ENCODE data around the gene PDE4D. TPM values are rescaled to one million over a fixed set of nuclear protein-coding genes. Genes with fewer than 3 reads are reported as not detected.

The PDE4D gene
- total RNA-seq, 1 donor from 2014 or later: 11.8 TPM

DNA sequence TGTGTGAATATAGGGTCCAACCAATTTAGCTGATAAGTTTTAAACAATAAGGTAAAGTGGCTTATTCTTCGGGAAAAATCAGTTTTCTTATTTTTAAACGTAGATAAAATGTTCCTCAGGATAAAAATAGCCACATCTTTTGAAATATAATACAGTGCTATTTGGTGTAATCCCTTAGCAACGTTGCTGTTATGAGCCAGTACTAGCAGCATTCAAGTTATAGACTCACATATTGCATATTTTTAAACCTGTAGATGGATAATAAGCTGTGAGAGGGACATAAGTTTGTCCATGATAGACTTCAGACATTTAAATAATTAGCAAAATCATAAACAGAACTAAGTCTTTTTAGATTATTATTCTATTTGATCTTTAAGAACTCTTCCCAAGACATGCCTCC, 6.3 kb downstream of the PDE4D start:
- DNase-seq (ENCODE audit: low read depth, low spot score): no peak
- H3K36me3 Mint-ChIP-seq (ENCODE audit: low read depth): no peaks in the 10 kb centered on the region
- no peak for TF ChIP-seq CTCF (conservative IDR thresholded peaks at IDR 0.05)
- no peak overlapping the region for H3K27ac Mint-ChIP-seq (ENCODE audit: unreplicated experiment)
- peaks cover 73% of the 10 kb centered on the region for H3K27me3 Mint-ChIP-seq (ENCODE audit: low read depth)
- H3K9me3 Mint-ChIP-seq: no peaks in the 10 kb centered on the region
- H3K4me1 Mint-ChIP-seq: peaks cover 2% of the 10 kb centered on the region
- H3K4me3 Mint-ChIP-seq: no peak overlapping the region

GRCh38 chr5:59874675-59875074, 18.9 kb downstream of the PDE4D start:
- no peak for DNase-seq (ENCODE audit: low read depth, low spot score)
- no peaks in the 10 kb centered on the region for H3K9me3 Mint-ChIP-seq
- TF ChIP-seq CTCF (conservative IDR thresholded peaks at IDR 0.05): no peak
- no peaks in the 10 kb centered on the region for H3K36me3 Mint-ChIP-seq (ENCODE audit: low read depth)
- H3K27me3 Mint-ChIP-seq (ENCODE audit: low read depth): peaks cover 4% of the 10 kb centered on the region
- H3K27ac Mint-ChIP-seq (ENCODE audit: unreplicated experiment): no peak overlapping the region
- no peaks in the 10 kb centered on the region for H3K4me1 Mint-ChIP-seq
- H3K4me3 Mint-ChIP-seq: no peak overlapping the region

DNA sequence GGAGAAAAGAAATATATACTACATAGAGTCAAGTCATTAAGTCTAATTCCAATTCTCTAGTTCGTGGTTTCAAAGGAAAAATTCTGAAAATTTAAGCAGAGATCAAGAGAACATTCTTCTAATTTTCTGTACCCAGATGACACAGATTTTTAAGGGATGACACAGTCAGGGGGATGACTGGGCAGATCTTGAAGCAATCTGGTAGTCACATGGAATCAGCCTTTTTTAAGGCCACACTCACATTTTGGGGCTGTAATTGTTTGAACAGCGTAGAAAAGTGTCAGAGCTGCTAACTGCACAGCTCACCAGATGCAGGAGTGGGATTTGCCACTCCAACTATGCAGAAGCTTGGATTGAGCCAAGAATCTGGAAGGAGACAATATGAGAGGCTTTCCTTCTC, 20.4 kb downstream of the PDE4D start:
- TF ChIP-seq CTCF (conservative IDR thresholded peaks at IDR 0.05): no peak
- no peak overlapping the region for H3K4me3 Mint-ChIP-seq
- no peak overlapping the region for H3K27ac Mint-ChIP-seq (ENCODE audit: unreplicated experiment)
- no peaks in the 10 kb centered on the region for H3K9me3 Mint-ChIP-seq
- no peak for DNase-seq (ENCODE audit: low read depth, low spot score)
- peaks cover 4% of the 10 kb centered on the region for H3K27me3 Mint-ChIP-seq (ENCODE audit: low read depth)
- H3K4me1 Mint-ChIP-seq: no peaks in the 10 kb centered on the region
- no peaks in the 10 kb centered on the region for H3K36me3 Mint-ChIP-seq (ENCODE audit: low read depth)

DNA sequence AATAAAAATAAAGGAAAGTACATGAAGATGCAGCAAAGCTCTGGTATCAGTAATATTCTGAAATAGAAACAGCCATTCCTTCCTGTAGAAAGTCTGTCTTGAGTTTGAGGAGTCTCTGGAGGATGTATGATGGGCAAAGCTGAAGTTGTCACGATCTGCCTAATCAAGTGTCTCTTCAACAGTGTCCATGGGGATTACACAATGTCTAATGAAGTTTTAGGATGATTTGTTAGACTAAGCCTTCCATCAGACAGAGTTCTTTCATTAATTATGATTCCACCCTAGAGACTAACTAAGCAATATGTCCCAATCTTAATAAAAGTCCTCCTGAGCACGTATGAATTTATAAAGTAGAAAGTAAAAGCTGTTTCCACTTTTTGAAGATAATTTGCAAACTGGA, 26.9 kb downstream of the PDE4D start:
- peaks cover 2% of the 10 kb centered on the region for H3K27me3 Mint-ChIP-seq (ENCODE audit: low read depth)
- no peaks in the 10 kb centered on the region for H3K9me3 Mint-ChIP-seq
- TF ChIP-seq CTCF (conservative IDR thresholded peaks at IDR 0.05): no peak
- no peak for DNase-seq (ENCODE audit: low read depth, low spot score)
- H3K36me3 Mint-ChIP-seq (ENCODE audit: low read depth): no peaks in the 10 kb centered on the region
- no peaks in the 10 kb centered on the region for H3K4me1 Mint-ChIP-seq
- no peak overlapping the region for H3K4me3 Mint-ChIP-seq
- H3K27ac Mint-ChIP-seq (ENCODE audit: unreplicated experiment): no peak overlapping the region

GRCh38 chr5:59864718-59865117, 28.8 kb downstream of the PDE4D start:
- Mint-ChIP-seq H3K9me3 (no peaks in the 10 kb centered on the region), H3K36me3 (ENCODE audit: low read depth) (no peaks in the 10 kb centered on the region), H3K27me3 (ENCODE audit: low read depth) (peaks cover 2% of the 10 kb centered on the region), H3K4me3 (no peak overlapping the region), H3K27ac (ENCODE audit: unreplicated experiment) (no peak overlapping the region), H3K4me1 (no peaks in the 10 kb centered on the region)
- no peak for TF ChIP-seq CTCF (conservative IDR thresholded peaks at IDR 0.05)
- DNase-seq (ENCODE audit: low read depth, low spot score): no peak

DNA sequence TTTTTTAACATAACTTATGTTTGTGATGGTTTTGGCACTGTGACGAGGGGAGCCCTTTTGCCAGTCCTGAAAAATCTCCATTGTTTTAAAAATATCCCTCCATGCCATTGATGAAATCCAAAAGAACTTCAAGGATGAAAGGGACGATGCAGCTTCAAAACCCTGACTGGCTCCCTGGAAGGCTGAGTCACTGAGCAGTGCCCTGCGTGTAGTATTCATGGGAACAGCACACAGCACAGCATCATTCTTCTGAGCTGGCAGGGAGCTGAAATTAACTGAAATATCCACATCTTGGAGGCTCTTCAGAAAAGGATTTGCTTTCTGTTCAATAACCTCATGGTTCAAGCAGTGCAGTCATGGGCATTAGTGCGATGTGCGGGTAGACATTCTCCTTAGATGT, 29.7 kb downstream of the PDE4D start:
- peaks cover 2% of the 10 kb centered on the region for H3K27me3 Mint-ChIP-seq (ENCODE audit: low read depth)
- no peak for TF ChIP-seq CTCF (conservative IDR thresholded peaks at IDR 0.05)
- H3K36me3 Mint-ChIP-seq (ENCODE audit: low read depth): no peaks in the 10 kb centered on the region
- H3K9me3 Mint-ChIP-seq: no peaks in the 10 kb centered on the region
- no peaks in the 10 kb centered on the region for H3K4me1 Mint-ChIP-seq
- no peak overlapping the region for H3K4me3 Mint-ChIP-seq
- no peak overlapping the region for H3K27ac Mint-ChIP-seq (ENCODE audit: unreplicated experiment)
- no peak for DNase-seq (ENCODE audit: low read depth, low spot score)
